Right lobe of liver (tissue), 6 donors: ENCODE results near the gene OR4E2. TPM values are rescaled to one million over a fixed set of nuclear protein-coding genes. Genes with fewer than 3 reads are reported as not detected.
"Not testable (repeated sequence)": the region's sequence is repeated elsewhere in the genome, so short reads cannot be mapped to it uniquely, and the experiment has no call there.

Experiments used
- ATAC-seq, 4 donors: fragments of 200-7000 bp; cut with Tn5 transposase; one replicate each; pipeline ENCODE4 v1.9.1; 2020; ENCODE audit warnings: mild to moderate bottlenecking in 4 of 4, moderate library complexity in 4 of 4
- DNase-seq, 3 donors: peaks; one replicate each; pipeline ENCODE4 v3.0.0-alpha.2; 2020
- H3K27ac ChIP-seq, 3 donors: fragments of 200-600 bp; one replicate each; pipeline ENCODE4 v1.8.0; 2022
- H3K27me3 ChIP-seq, 2 donors: fragments of 200-600 bp; one replicate each; pipeline ENCODE4 v1.8.0; 2022
- H3K36me3 ChIP-seq, 4 donors: fragments of 200-600 bp; sonication (generic) in 1 of 4; one replicate each; pipeline versions ENCODE4 v1.5.1 to v1.8.0; 2017 to 2022; ENCODE audit warnings: control low read depth in 1 of 4
- H3K4me1 ChIP-seq, 4 donors: fragments of 200-600 bp; sonication (generic) in 1 of 4; one replicate each; pipeline versions ENCODE4 v1.5.1 to v1.8.0; 2017 to 2022; ENCODE audit warnings: control low read depth in 1 of 4
- H3K4me3 ChIP-seq, 3 donors: fragments of 200-600 bp; one replicate each; pipeline ENCODE4 v1.8.0; 2022
- H3K9me3 ChIP-seq, 4 donors: fragments of 200-600 bp; sonication (generic) in 1 of 4; one replicate each; pipeline versions ENCODE4 v1.5.1 to v1.8.0; 2017 to 2022; ENCODE audit warnings: control low read depth in 1 of 4
- POLR2A ChIP-seq: fragments of 450-650 bp; IDR thresholded peaks from one replicate; pipeline ENCODE4 v1.6.1; 2017; ENCODE audit warnings: antibody characterized with exemption, mild to moderate bottlenecking
- WGBS: methylation state at CpG from one replicate; pipeline ENCODE4 v1.1.6; 2018; ENCODE audit warnings: low coverage, low lambda C conversion rate; ENCODE audit not compliant: insufficient coverage; ENCODE audit errors: missing lambda C conversion rate; 5-methylcytosine and 5-hydroxymethylcytosine counted together
- intact Hi-C, 2 donors: fragments of 100-400 bp; cut with DNase I; formaldehyde crosslinking; loops; one replicate each; pipeline versions ENCODE4 v1.11.2 to v1.14.1; 2022
- total RNA-seq, 6 experiments: library from RNA; depleted of rRNA in 2 of 6; stranded (reverse); fragments of >200 nt in 2 of 6; fragmentation: NEBNext Ultra II Directional in 3 of 6; extraction: Animal tissue kit (Norgen Biotek cat#: 25700) in 3 of 6; gene quantifications; one replicate each; pipeline versions ENCODE4 v1.1.0 to v1.2.4, GENCODE V29; 2016 to 2023
- TF ChIP-seq, protein P1 (sequence below), 4 donors: fragments of 200-600 bp in 3 of 4; fragments of 450-650 bp in 1 of 4; IDR thresholded peaks; one replicate each; pipeline versions ENCODE4 v1.5.1 to v1.8.0; 2016 to 2022; ENCODE audit warnings: antibody characterized with exemption in 4 of 4, mild to moderate bottlenecking in 2 of 4
- donor health status: DM: no; HTN: yes; CAD: no.
- donor health status: DM: no; HTN: no; CAD: no.
- donor health status: DM: no; HTN: no; CAD: no.
- donor health status: DM: no; HTN: yes; CAD: no.
- donor health status: DM: no; HTN: yes; CAD: no.

OR4E2 gene
- total RNA-seq, 6 experiments from 2014 or later: not detected

DNA sequence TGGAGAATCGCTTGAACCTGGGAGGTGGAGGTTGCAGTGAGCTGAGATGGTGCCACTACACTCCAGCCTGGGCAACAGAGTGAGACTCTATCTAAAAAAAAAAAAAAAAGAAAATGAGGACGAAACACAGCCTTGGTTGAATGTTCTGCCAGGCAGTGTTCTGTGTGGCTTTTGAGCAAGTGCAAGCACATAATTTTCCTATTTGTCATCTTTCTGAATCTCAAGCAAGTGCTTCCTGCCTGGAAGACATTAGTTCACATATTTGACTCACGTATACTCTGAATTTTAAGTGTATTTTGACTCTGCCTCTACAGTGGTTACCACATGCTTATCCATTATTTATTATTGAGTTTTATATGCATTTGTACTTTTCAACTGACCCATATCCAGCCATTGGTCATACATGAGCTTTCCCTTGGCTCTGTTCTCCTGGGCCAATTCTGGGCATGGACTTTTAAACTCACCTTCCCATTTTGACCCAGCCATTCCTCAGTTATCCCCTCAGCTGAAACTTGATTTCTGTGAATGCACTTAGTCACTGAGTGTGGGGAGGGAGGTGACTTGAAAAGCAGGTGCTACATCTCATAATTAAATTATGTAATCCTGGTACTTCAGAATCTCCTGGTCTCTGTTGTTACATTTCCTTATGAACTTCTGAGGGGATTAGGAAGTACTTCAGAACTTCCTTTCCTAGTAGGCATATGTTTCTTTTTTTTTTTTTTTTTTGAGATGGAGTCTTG lies 27.0 kb upstream of the OR4E2 start:
- Histone ChIP-seq H3K4me1 (no peaks in the 10 kb centered on the region), H3K27me3 (no peaks in the 10 kb centered on the region), H3K4me3 (no peak overlapping the region), H3K9me3 (no peaks in the 10 kb centered on the region), H3K36me3 (no peaks in the 10 kb centered on the region), H3K27ac (no peak overlapping the region)
- no peak for TF ChIP-seq POLR2A
- TF ChIP-seq, protein P1, sequence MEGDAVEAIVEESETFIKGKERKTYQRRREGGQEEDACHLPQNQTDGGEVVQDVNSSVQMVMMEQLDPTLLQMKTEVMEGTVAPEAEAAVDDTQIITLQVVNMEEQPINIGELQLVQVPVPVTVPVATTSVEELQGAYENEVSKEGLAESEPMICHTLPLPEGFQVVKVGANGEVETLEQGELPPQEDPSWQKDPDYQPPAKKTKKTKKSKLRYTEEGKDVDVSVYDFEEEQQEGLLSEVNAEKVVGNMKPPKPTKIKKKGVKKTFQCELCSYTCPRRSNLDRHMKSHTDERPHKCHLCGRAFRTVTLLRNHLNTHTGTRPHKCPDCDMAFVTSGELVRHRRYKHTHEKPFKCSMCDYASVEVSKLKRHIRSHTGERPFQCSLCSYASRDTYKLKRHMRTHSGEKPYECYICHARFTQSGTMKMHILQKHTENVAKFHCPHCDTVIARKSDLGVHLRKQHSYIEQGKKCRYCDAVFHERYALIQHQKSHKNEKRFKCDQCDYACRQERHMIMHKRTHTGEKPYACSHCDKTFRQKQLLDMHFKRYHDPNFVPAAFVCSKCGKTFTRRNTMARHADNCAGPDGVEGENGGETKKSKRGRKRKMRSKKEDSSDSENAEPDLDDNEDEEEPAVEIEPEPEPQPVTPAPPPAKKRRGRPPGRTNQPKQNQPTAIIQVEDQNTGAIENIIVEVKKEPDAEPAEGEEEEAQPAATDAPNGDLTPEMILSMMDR (IDR thresholded peaks at IDR 0.05): no peak
- DNase-seq (no peak), ATAC-seq (no peak)
- intact Hi-C loops: no loop called here
- WGBS: 25% methylated on average over 2 of the region's 3 CpGs

GRCh38 chr14:21630503-21630902 lies 23.1 kb upstream of the OR4E2 start:
- intact Hi-C loops, DNase-seq, H3K36me3 ChIP-seq, H3K4me1 ChIP-seq, H3K9me3 ChIP-seq, H3K4me3 ChIP-seq, H3K27me3 ChIP-seq, H3K27ac ChIP-seq, ATAC-seq: not testable (repeated sequence)
- WGBS: 44% methylated on average over 1 of the region's 1 CpG

- H3K4me1 ChIP-seq: no peaks in the 10 kb centered on the region
- H3K36me3 ChIP-seq: no peaks in the 10 kb centered on the region
- DNase-seq (no peak), ATAC-seq (no peak)
- no peaks in the 10 kb centered on the region for H3K27me3 ChIP-seq
- H3K9me3 ChIP-seq: no peaks in the 10 kb centered on the region
- no peak overlapping the region for H3K27ac ChIP-seq
- intact Hi-C loops: no loop called here
- TF ChIP-seq POLR2A: no peak
- TF ChIP-seq, protein P1 (IDR thresholded peaks at IDR 0.05): no peak
- 18% methylated on average over 3 of the region's 3 CpGs for WGBS
- no peak overlapping the region for H3K4me3 ChIP-seq
Observed at GRCh38 chr14:21631084-21631483, 22.6 kb upstream of the OR4E2 start.

DNA sequence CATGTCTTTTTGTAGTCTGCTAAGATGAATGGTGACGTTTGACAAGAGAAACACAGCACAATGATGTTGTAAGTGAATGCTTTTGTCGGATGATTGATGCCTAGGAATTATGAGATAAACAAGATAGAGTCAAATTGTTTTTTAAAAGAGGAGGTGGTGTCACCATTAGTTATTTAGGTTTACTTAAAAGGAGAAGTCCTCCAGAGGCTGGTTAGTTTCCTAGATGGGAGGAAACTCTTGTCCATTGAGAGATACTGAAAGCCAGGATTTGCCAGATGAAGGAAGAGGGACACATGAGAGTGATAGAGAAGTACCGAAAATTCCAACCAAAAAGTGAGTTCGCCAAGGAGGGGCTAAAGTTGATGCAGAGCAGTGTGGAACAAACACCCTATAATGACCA lies 18.8 kb upstream of the OR4E2 start, which contains the start of gene OR10G2:
TSS of gene OR10G2 (minus strand) at position 101 of the 400 bp plus-strand sequence. CDS start at position 3, 98 bp downstream.
- intact Hi-C loops: no loop called here
- Histone ChIP-seq H3K27me3 (no peaks in the 10 kb centered on the region), H3K36me3 (no peaks in the 10 kb centered on the region), H3K4me3 (no peak within 1 kb of the TSS), H3K9me3 (no peaks in the 10 kb centered on the region), H3K4me1 (no peaks in the 10 kb centered on the region), H3K27ac (no peak within 1 kb of the TSS)
- no peak for DNase-seq
- ATAC-seq: no peak
- 50% methylated on average over 4 of the region's 4 CpGs for WGBS
- TF ChIP-seq POLR2A: no peak
- TF ChIP-seq, protein P1 (IDR thresholded peaks at IDR 0.05): no peak

DNA sequence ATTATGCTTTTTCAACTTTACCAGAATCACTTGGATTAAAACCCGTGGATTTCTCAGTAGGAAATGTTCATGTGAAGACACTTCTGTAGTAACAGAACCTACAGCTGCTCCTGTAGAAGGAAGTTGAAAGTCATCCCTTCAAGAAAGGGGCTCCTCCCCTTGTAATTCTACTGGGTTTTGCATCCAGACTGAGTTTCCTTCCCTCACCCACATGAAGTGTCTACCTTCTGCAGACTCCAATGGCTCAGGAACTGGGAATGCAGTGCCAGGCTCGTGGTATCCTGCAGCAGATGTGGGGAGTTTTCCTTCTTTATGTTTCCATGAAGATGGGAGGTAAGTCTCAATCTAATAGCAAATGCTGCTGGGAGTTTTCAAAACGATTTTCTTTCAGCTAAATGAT lies 11.0 kb upstream of the OR4E2 start:
- Histone ChIP-seq H3K27ac (no peak overlapping the region), H3K36me3 (no peaks in the 10 kb centered on the region), H3K4me3 (no peak overlapping the region), H3K4me1 (no peaks in the 10 kb centered on the region), H3K9me3 (no peaks in the 10 kb centered on the region), H3K27me3 (no peaks in the 10 kb centered on the region)
- DNase-seq: no peak
- TF ChIP-seq POLR2A: no peak
- TF ChIP-seq, protein P1 (IDR thresholded peaks at IDR 0.05): no peak
- ATAC-seq: no peak
- intact Hi-C loops: no loop called here
- 25% methylated on average over 3 of the region's 3 CpGs for WGBS
